Prostate gland (tissue), 2 donors: ENCODE measurements around the gene MCF2L2.

ENCODE experiments used
- POLR2A ChIP-seq: fragments of 450-650 bp; IDR thresholded peaks from one replicate; pipeline ENCODE4 v1.6.1; 2016; ENCODE audit warnings: antibody characterized with exemption, mild to moderate bottlenecking
- TF ChIP-seq, protein P1 (sequence below), 4 experiments: fragments of 200-600 bp in 2 of 4; fragments of 450-650 bp in 2 of 4; sonication (generic) in 2 of 4; IDR thresholded peaks; 1 replicate in 3 of 4; 2 replicates in 1 of 4; pipeline ENCODE4 v1.5.1; 2016 to 2019; ENCODE audit warnings: antibody characterized with exemption in 4 of 4, mild to moderate bottlenecking in 2 of 4, moderate library complexity in 2 of 4

DNA sequence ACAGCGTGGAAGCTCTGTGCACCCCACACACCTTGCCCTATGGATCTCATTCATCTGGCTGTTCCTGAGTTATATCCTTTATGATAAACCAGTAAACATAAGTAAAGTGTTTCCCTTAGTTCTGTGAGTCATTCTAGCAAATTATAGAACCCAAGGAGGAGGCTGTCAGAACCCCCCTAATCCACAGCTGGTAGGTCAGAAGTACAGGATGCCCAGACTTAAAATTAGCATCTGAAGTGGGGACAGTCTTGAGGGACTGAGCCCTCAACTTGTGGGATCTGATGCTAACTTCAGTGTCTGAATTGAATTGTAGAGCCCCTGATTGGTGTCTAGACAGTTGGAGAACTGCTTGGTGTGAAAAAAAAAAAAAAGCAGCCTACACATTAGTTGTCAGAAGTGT is 100.3 kb downstream of the MCF2L2 start:
- TF ChIP-seq, protein P1, sequence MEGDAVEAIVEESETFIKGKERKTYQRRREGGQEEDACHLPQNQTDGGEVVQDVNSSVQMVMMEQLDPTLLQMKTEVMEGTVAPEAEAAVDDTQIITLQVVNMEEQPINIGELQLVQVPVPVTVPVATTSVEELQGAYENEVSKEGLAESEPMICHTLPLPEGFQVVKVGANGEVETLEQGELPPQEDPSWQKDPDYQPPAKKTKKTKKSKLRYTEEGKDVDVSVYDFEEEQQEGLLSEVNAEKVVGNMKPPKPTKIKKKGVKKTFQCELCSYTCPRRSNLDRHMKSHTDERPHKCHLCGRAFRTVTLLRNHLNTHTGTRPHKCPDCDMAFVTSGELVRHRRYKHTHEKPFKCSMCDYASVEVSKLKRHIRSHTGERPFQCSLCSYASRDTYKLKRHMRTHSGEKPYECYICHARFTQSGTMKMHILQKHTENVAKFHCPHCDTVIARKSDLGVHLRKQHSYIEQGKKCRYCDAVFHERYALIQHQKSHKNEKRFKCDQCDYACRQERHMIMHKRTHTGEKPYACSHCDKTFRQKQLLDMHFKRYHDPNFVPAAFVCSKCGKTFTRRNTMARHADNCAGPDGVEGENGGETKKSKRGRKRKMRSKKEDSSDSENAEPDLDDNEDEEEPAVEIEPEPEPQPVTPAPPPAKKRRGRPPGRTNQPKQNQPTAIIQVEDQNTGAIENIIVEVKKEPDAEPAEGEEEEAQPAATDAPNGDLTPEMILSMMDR (IDR thresholded peaks at IDR 0.05) = no peak
- no peak for TF ChIP-seq POLR2A
